Prostate gland (tissue), 2 donors: ENCODE results near the gene AGR3.

Source experiments
- CTCF ChIP-seq, 4 experiments: fragments of 200-600 bp in 2 of 4; fragments of 450-650 bp in 2 of 4; sonication (generic) in 2 of 4; IDR thresholded peaks; 1 replicate in 3 of 4; 2 replicates in 1 of 4; pipeline ENCODE4 v1.5.1; 2016 to 2019; ENCODE audit warnings: antibody characterized with exemption in 4 of 4, mild to moderate bottlenecking in 2 of 4, moderate library complexity in 2 of 4
- POLR2A ChIP-seq: fragments of 450-650 bp; IDR thresholded peaks from one replicate; pipeline ENCODE4 v1.6.1; 2016; ENCODE audit warnings: antibody characterized with exemption, mild to moderate bottlenecking
- POLR2AphosphoS5 ChIP-seq: sonication (generic); formaldehyde crosslinking; IDR thresholded peaks from one replicate; pipeline ENCODE4 v1.6.1; 2017; ENCODE audit warnings: antibody characterized with exemption

DNA sequence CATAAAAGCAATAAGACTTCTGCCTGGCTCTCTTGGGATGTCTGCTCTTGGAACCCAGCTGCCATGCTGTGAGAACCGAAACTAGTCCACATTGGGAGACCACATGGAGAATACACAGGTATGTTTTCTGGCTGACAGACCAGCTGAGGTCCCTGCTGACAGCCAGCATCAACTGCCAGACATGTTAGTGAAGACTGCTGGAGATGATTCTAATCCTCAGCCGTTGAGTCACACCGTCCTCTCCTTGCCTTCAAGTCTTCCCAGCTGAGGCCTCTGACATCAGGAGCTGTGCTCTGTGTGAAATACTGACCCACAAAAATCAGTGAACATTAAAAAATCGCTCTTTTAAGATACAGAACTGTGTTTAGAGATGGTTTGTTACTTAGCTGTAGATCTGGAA, 40.1 kb downstream of the AGR3 start:
- TF ChIP-seq POLR2A: no peak
- TF ChIP-seq CTCF (IDR thresholded peaks at IDR 0.05): no peak
- no peak for TF ChIP-seq POLR2AphosphoS5
